Right lobe of liver (tissue), 6 donors: Measurements from ENCODE around the gene GPR89B. TPM values are rescaled to one million over a fixed set of nuclear protein-coding genes. Genes with fewer than 3 reads are reported as not detected.
"Not testable (repeated sequence)": the region's sequence is repeated elsewhere in the genome, so short reads cannot be mapped to it uniquely, and the experiment has no call there.

ENCODE experiments used
- ATAC-seq, 4 donors: fragments of 200-7000 bp; cut with Tn5 transposase; one replicate each; pipeline ENCODE4 v1.9.1; 2020; ENCODE audit warnings: mild to moderate bottlenecking in 4 of 4, moderate library complexity in 4 of 4
- DNase-seq, 3 donors: peaks; one replicate each; pipeline ENCODE4 v3.0.0-alpha.2; 2020
- H3K27ac ChIP-seq, 3 donors: fragments of 200-600 bp; one replicate each; pipeline ENCODE4 v1.8.0; 2022
- H3K27me3 ChIP-seq, 2 donors: fragments of 200-600 bp; one replicate each; pipeline ENCODE4 v1.8.0; 2022
- H3K36me3 ChIP-seq, 4 donors: fragments of 200-600 bp; sonication (generic) in 1 of 4; one replicate each; pipeline versions ENCODE4 v1.5.1 to v1.8.0; 2017 to 2022; ENCODE audit warnings: control low read depth in 1 of 4
- H3K4me1 ChIP-seq, 4 donors: fragments of 200-600 bp; sonication (generic) in 1 of 4; one replicate each; pipeline versions ENCODE4 v1.5.1 to v1.8.0; 2017 to 2022; ENCODE audit warnings: control low read depth in 1 of 4
- H3K4me3 ChIP-seq, 3 donors: fragments of 200-600 bp; one replicate each; pipeline ENCODE4 v1.8.0; 2022
- H3K9me3 ChIP-seq, 4 donors: fragments of 200-600 bp; sonication (generic) in 1 of 4; one replicate each; pipeline versions ENCODE4 v1.5.1 to v1.8.0; 2017 to 2022; ENCODE audit warnings: control low read depth in 1 of 4
- POLR2A ChIP-seq: fragments of 450-650 bp; IDR thresholded peaks from one replicate; pipeline ENCODE4 v1.6.1; 2017; ENCODE audit warnings: antibody characterized with exemption, mild to moderate bottlenecking
- WGBS: methylation state at CpG from one replicate; pipeline ENCODE4 v1.1.6; 2018; ENCODE audit warnings: low coverage, low lambda C conversion rate; ENCODE audit not compliant: insufficient coverage; ENCODE audit errors: missing lambda C conversion rate; 5-methylcytosine and 5-hydroxymethylcytosine counted together
- intact Hi-C, 2 donors: fragments of 100-400 bp; cut with DNase I; formaldehyde crosslinking; loops; one replicate each; pipeline versions ENCODE4 v1.11.2 to v1.14.1; 2022
- total RNA-seq, 6 experiments: library from RNA; depleted of rRNA in 2 of 6; stranded (reverse); fragments of >200 nt in 2 of 6; fragmentation: NEBNext Ultra II Directional in 3 of 6; extraction: Animal tissue kit (Norgen Biotek cat#: 25700) in 3 of 6; gene quantifications; one replicate each; pipeline versions ENCODE4 v1.1.0 to v1.2.4, GENCODE V29; 2016 to 2023
- TF ChIP-seq, protein P1 (sequence below), 4 donors: fragments of 200-600 bp in 3 of 4; fragments of 450-650 bp in 1 of 4; IDR thresholded peaks; one replicate each; pipeline versions ENCODE4 v1.5.1 to v1.8.0; 2016 to 2022; ENCODE audit warnings: antibody characterized with exemption in 4 of 4, mild to moderate bottlenecking in 2 of 4
- donor health status: DM: no; HTN: yes; CAD: no.
- donor health status: DM: no; HTN: no; CAD: no.
- donor health status: DM: no; HTN: no; CAD: no.
- donor health status: DM: no; HTN: yes; CAD: no.
- donor health status: DM: no; HTN: yes; CAD: no.

Gene GPR89B
- total RNA-seq, 6 experiments from 2014 or later = 5.7 to 15.7 (median 8.7) TPM

DNA sequence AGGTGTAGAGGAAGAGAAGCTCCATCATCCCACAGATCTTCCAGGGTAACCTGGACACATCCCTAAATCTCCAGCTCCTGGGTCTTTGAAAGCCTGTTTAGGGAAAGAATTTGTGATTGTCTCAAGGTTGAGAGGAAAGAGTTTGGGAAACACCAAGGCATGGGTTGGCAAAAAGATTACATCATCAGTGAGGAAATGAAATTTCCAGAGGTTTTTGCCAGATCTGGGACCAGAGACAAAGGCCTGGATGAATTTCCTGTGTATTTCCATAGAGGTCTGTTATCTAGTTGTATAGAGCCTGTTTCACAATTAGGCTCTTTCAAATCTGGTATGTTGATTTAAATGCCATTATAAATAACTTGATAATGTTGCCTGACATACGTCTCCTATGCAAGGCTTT lies 82.3 kb downstream of the GPR89B start:
- Histone ChIP-seq H3K27ac (no peak overlapping the region), H3K4me3 (no peak overlapping the region), H3K36me3 (no peaks in the 10 kb centered on the region), H3K4me1 (no peaks in the 10 kb centered on the region), H3K27me3 (peaks cover 0 to 8% of the 10 kb centered on the region in 2 donors), H3K9me3 (no peaks in the 10 kb centered on the region)
- 22% methylated on average over 1 of the region's 1 CpG for WGBS
- TF ChIP-seq, protein P1, sequence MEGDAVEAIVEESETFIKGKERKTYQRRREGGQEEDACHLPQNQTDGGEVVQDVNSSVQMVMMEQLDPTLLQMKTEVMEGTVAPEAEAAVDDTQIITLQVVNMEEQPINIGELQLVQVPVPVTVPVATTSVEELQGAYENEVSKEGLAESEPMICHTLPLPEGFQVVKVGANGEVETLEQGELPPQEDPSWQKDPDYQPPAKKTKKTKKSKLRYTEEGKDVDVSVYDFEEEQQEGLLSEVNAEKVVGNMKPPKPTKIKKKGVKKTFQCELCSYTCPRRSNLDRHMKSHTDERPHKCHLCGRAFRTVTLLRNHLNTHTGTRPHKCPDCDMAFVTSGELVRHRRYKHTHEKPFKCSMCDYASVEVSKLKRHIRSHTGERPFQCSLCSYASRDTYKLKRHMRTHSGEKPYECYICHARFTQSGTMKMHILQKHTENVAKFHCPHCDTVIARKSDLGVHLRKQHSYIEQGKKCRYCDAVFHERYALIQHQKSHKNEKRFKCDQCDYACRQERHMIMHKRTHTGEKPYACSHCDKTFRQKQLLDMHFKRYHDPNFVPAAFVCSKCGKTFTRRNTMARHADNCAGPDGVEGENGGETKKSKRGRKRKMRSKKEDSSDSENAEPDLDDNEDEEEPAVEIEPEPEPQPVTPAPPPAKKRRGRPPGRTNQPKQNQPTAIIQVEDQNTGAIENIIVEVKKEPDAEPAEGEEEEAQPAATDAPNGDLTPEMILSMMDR (IDR thresholded peaks at IDR 0.05) = no peak
- no peak for TF ChIP-seq POLR2A
- intact Hi-C loops = no loop called here
- ATAC-seq = no peak
- DNase-seq = no peak

DNA sequence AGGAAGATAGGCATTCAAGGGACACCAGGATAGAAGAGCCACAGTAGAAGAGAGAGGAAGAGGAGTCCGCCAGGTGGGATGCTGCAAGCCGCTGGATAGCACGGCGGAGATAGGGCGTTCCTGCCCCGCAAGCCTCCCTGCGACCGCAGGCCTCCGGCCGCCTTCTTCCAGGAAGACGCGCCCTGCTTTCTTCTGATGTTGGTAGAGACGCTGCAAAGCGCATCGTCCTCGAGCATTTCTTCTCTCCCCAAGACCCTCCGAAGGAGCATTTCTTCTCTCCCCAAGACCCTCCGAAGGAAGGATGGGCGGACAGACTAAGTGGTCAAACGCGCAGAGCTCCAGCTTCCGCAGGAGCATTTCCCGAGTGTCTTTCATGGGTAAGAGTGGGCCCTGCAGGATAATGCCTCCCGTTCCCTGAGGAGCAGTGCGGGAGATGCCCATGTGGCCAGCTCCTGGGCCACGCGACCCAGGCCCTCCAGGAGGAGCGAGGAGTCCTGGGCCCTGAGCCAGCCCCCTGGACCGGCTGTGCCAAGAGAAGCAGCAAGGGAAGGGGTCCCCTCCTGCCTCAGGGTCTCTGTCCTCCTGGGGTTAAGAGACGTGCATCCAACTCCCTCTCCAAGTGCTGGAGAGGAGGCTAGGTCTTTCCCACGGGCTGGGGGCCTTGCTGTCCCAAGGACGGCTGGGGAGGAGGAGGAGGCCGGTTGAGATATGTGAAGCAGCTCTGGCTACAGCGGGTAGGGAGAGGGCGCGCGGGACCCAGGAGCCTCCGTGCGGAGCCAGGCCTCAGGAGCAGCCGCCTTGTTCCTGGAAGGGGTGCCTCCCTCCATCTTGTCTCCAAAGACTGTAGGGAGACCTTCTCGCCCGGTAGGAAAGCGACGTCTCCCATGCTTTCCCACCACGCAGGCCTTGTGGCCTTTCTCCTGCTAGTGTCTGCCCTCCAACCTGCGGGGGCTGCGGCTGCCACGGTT lies 85.2 kb downstream of the GPR89B start:
- H3K27me3 ChIP-seq, H3K36me3 ChIP-seq, H3K27ac ChIP-seq, H3K9me3 ChIP-seq, intact Hi-C loops, H3K4me3 ChIP-seq, H3K4me1 ChIP-seq: not testable (repeated sequence)
- peak in 1 of 4 donors; percentile 32 for ATAC-seq
- WGBS = 33% methylated on average over 13 of the region's 48 CpGs
- peak in 1 of 3 donors; percentile 38 for DNase-seq

DNA sequence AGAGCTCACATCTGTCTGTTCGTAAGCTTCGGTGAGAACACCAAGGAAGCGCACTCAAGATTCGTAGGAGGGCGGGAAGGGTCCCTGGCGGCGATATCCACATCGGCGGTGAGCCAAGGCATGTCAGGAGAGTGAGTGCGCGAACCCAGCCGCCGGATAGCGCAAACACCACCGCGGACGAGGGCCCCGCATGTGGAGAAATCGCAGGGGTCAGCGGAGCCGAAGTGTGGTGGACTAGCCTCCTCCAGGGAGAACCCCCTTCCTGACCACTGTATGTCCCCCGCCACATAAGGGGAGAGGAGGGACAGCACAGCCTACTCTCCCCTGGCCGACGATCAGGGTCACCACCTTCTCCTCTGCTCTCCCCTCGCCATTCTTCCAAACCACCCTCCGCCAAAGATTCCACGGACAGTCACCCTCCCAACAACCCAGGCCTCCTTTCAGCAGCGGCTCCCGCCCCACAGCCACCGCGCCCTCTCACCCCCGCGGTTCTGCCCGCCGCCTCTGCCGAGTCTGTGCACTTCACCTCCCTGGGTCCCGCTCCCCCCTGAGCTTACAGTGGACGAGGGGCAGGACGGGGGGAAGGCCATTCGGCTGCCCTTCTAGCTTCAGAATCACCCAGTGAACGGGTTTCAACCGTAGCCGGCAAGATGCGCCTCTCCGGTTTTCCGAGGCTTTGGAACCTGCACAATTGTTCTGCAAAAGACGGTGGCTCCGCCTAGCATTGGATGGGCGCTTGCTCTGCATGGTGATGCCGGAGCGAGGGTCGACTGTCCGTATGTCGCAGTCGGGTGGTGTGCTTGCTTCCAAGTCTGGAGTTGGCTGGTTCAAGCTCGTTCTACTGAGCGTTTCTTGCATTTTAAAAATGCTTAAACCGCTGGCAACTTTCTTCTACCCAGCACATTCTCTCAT lies 86.3 kb downstream of the GPR89B start:
- DNase-seq (peak in 1 of 3 donors; percentile 35), ATAC-seq (peak; percentile 22 to 45 (median 34))
- H3K4me1 ChIP-seq, H3K27ac ChIP-seq, H3K27me3 ChIP-seq, H3K9me3 ChIP-seq, H3K36me3 ChIP-seq, H3K4me3 ChIP-seq, intact Hi-C loops: not testable (repeated sequence)
- WGBS = 3% methylated on average over 5 of the region's 58 CpGs

DNA sequence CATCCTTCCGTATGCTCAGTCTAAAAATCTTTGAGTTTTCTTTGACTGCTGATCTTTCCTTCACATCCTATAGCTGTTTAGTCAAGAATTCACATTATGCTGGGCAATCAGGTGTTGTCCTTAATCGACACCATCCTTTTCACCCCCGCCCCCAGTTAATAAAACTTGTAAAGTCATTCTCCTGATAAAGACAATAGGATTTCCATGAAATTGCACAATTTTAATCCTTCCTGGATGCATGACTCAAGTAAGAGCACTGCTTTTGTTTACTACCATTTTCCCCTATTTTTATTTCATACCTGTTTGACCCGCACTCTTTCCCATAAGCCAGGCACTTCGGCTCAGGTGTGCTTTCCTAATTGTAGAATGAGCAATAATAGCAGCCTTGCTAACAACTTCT lies 96.7 kb downstream of the GPR89B start:
- H3K4me3 ChIP-seq, H3K4me1 ChIP-seq, ATAC-seq, H3K27ac ChIP-seq, H3K9me3 ChIP-seq, H3K36me3 ChIP-seq, intact Hi-C loops, DNase-seq, H3K27me3 ChIP-seq: not testable (repeated sequence)
- WGBS = 71% methylated on average over 5 of the region's 5 CpGs

DNA sequence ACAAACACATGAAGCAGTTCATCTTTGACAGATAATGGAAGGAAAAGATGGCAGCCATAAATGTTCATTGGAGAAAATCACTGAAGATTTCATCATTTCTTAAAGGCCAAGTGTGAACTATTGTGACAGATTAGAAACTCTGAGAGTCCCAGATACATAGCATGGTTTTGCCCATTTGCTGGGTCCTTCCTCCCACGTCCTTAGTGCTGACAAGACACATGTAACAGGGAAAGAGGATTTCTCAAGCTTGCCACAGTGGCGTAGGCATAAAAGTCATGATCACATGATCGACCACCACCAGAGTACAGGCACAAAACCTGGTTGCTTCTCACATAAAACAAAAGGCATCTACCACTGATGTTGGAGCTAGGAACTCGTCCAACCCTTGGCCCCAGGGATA lies 98.8 kb downstream of the GPR89B start:
- H3K36me3 ChIP-seq, H3K9me3 ChIP-seq, H3K27ac ChIP-seq, H3K4me1 ChIP-seq, ATAC-seq, H3K27me3 ChIP-seq, DNase-seq, H3K4me3 ChIP-seq, intact Hi-C loops: not testable (repeated sequence)
- 80% methylated on average over 1 of the region's 4 CpGs for WGBS

DNA sequence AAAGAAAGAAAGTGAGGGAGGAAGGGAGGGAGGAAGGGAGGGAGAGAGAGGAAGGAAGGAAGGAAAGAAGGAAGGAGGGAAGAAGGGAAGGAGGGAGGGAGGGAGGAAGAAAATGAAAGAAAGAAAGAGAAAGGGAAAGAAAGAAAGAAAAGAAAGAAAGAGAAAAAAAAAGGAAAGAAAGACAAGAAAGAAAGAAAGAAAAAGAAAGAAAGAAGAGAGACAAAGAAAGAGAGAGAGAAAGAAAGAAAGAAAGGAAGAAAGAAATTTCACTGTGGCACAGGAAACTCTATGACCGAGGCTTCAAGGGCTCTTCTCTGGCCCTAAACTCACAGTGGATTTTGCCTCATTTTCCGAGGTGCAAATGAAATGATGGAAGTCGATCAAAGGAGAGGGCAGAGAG lies 104.0 kb downstream of the GPR89B start:
- H3K4me1 ChIP-seq, ATAC-seq, DNase-seq, H3K4me3 ChIP-seq, H3K36me3 ChIP-seq, intact Hi-C loops, H3K9me3 ChIP-seq, H3K27me3 ChIP-seq, H3K27ac ChIP-seq: not testable (repeated sequence)
- WGBS = no CpG with 5 or more reads among the region's 3 CpGs

DNA sequence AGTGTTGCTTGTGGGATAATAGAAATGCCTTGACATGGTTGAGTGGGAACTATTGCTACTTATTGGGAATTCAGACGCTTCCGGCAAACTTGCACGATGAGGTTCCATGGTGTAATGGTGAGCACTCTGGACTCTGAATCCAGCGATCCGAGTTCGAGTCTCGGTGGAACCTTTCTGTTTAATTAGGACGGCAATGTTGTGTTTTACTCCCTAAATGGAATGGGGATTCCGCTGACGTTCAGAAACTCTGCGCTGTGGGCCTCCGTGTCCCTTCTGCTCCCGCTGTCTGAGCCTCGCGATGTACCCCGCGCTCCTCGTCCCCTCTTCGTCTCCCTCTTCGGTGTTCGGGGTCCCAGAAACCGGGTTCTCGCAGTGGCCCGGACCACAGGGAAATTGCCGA lies 104.5 kb downstream of the GPR89B start:
- ATAC-seq = peak in 2 of 4 donors; percentile 17 to 23

DNA sequence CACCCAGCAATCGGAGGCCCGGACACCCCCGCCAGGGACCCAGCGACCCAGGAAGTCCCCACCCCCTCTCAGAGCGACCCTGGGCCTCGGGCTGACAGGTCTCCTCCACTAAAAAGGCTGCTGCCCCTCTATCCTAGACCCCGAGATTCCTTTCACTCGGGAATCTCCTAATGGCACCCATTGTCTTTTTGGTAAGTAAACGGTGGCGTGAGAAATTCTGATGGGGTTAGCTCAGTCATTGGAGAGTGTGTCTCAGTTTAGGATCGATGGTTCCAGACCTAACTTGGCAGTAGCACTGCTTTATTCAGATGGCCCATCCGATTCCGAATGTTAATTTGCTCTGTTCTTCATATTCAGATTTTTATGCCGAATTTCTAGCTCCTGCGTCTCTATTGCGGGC lies 104.9 kb downstream of the GPR89B start:
- H3K4me1 ChIP-seq, intact Hi-C loops, H3K4me3 ChIP-seq, H3K36me3 ChIP-seq, H3K27ac ChIP-seq, DNase-seq, H3K27me3 ChIP-seq, H3K9me3 ChIP-seq: not testable (repeated sequence)
- peak in 1 of 4 donors; percentile 41 for ATAC-seq
- 5% methylated on average over 5 of the region's 16 CpGs for WGBS

More for the DNA sequence above, 104.5 kb downstream of the GPR89B start:
- H3K4me3 ChIP-seq, H3K36me3 ChIP-seq, H3K27ac ChIP-seq, H3K4me1 ChIP-seq, H3K9me3 ChIP-seq, DNase-seq, intact Hi-C loops, H3K27me3 ChIP-seq: not testable (repeated sequence)
- WGBS = no CpG with 5 or more reads among the region's 25 CpGs

DNA sequence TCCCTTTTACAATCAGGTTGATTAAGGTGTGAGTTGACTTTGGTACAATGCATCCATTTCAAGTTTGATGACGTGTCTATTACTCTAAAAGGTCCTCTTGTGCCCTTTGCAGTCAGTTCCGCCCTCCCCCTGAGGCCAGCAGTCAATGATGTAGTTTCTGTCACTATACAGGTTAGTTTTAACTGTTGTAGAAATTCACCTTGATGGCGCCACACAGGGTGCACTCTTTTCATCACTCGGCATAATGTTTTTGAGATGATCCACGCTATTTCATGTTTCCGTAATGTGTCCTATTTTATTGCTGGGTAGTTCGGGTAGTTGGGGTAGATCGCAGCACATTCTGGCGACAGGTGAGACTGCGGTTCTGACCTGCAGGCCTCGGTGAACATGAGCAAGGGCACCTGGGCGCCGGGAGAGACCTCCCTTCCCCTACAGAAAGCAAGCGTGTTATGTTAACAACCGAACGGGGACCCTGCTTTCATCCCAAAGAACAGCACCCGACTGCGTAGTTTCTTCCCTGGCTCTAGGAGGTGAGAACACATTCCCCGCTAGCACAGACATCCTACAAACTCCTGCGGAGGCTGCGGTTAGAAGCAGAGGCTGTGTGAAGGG lies 109.7 kb downstream of the GPR89B start:
- H3K9me3 ChIP-seq, H3K27me3 ChIP-seq, H3K27ac ChIP-seq, H3K36me3 ChIP-seq, H3K4me1 ChIP-seq, DNase-seq, intact Hi-C loops: not testable (repeated sequence)
- peak overlapping the region in 1 of 3 donors; percentile 28 for H3K4me3 ChIP-seq
- 6% methylated on average over 6 of the region's 21 CpGs for WGBS
- ATAC-seq = peak; percentile 16 to 47 (median 37)
